B cell (primary cell): Measurements from ENCODE around the gene IL17RA.

ENCODE experiments used
- EZH2 ChIP-seq: IDR thresholded peaks from 2 replicates; pipeline ENCODE4 v1.6.1; 2012; ENCODE audit warnings: borderline replicate concordance, low read depth, mild to moderate bottlenecking, moderate library complexity, low read length; ENCODE audit not compliant: insufficient read depth, poor library complexity, severe bottlenecking
- TF ChIP-seq, protein P1 (sequence below): fragments of 200-600 bp; IDR thresholded peaks from one replicate; pipeline ENCODE4 v1.8.0; 2022; ENCODE audit warnings: antibody characterized with exemption, mild to moderate bottlenecking

- no peak for TF ChIP-seq EZH2
- TF ChIP-seq, protein P1, sequence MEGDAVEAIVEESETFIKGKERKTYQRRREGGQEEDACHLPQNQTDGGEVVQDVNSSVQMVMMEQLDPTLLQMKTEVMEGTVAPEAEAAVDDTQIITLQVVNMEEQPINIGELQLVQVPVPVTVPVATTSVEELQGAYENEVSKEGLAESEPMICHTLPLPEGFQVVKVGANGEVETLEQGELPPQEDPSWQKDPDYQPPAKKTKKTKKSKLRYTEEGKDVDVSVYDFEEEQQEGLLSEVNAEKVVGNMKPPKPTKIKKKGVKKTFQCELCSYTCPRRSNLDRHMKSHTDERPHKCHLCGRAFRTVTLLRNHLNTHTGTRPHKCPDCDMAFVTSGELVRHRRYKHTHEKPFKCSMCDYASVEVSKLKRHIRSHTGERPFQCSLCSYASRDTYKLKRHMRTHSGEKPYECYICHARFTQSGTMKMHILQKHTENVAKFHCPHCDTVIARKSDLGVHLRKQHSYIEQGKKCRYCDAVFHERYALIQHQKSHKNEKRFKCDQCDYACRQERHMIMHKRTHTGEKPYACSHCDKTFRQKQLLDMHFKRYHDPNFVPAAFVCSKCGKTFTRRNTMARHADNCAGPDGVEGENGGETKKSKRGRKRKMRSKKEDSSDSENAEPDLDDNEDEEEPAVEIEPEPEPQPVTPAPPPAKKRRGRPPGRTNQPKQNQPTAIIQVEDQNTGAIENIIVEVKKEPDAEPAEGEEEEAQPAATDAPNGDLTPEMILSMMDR, result no peak
Observed at GRCh38 chr22:17115236-17115635, 30.4 kb downstream of the IL17RA start.
